Purkinje cell (primary cell): Measurements from ENCODE around the gene EFHC1. TPM values are rescaled to one million over a fixed set of nuclear protein-coding genes. Genes with fewer than 3 reads are reported as not detected.

ENCODE experiments used
- polyA plus RNA-seq: library from polyadenylated mRNA; unstranded; fragments of >200 nt; fragmentation: Nextera tagmentation; gene quantifications from 2 replicates; pipeline ENCODE4 v1.2.1, GENCODE V29; 2014

Gene EFHC1
- polyA plus RNA-seq: 17.9 and 34.6 TPM in 2 replicates

GRCh38 chr6:52419809-52420667 lies at the start of gene EFHC1:
Gene EFHC1, plus strand, starts transcription at chr6:52420342. Its CDS starts 69 bp downstream, at chr6:52420411.

Other genes starting within 250 kb of the EFHC1 start
- gene IL17A, start 234.0 kb upstream of the EFHC1 start, polyA plus RNA-seq: not detected in 2 replicates
- gene IL17F, start 175.8 kb upstream of the EFHC1 start, polyA plus RNA-seq: 7.1 and 12.9 TPM in 2 replicates
- gene MCM3, start 135.6 kb upstream of the EFHC1 start, polyA plus RNA-seq: 11.9 and 15.0 TPM in 2 replicates
- gene PAQR8, start 58.2 kb upstream of the EFHC1 start, polyA plus RNA-seq: 15.3 and 18.2 TPM in 2 replicates
- gene TRAM2, start 156.7 kb downstream of the EFHC1 start, polyA plus RNA-seq: 0.45 TPM in 1 of 2 replicates, not detected in the other